Mesothelial cell of epicardium (in vitro differentiated cells): ENCODE data around the gene RFLNA. TPM values are rescaled to one million over a fixed set of nuclear protein-coding genes. Genes with fewer than 3 reads are reported as not detected.

ENCODE experiments used
- DNase-seq, 2 experiments: peaks; one replicate each; pipeline ENCODE4 v3.0.0; 2021; ENCODE audit warnings: low spot score in 2 of 2; ENCODE audit not compliant: unreplicated experiment in 2 of 2
- H3K27ac Mint-ChIP-seq: 2 replicates; pipeline ENCODE4 v1.8.0; 2021; ENCODE audit warnings: mixed read lengths
- H3K27me3 Mint-ChIP-seq: 2 replicates; pipeline ENCODE4 v1.8.0; 2021; ENCODE audit warnings: low read depth, mixed read lengths
- H3K36me3 Mint-ChIP-seq: 2 replicates; pipeline ENCODE4 v1.8.0; 2021; ENCODE audit warnings: mixed read lengths
- H3K4me1 Mint-ChIP-seq: 2 replicates; pipeline ENCODE4 v1.8.0; 2021; ENCODE audit warnings: mixed read lengths
- H3K4me3 Mint-ChIP-seq: 2 replicates; pipeline ENCODE4 v1.8.0; 2021; ENCODE audit warnings: mild to moderate bottlenecking, moderate library complexity, mixed read lengths
- H3K9me3 Mint-ChIP-seq: 2 replicates; pipeline ENCODE4 v1.8.0; 2021; ENCODE audit warnings: mixed read lengths
- total RNA-seq: library from RNA; stranded (reverse); gene quantifications from 3 replicates; pipeline ENCODE4 v1.2.1, GENCODE V29; 2021
- TF ChIP-seq, protein P1 (sequence below): fragments of 200-600 bp; sonication (generic); IDR thresholded peaks from one replicate; pipeline ENCODE4 v1.5.0; 2021; ENCODE audit warnings: antibody characterized with exemption; ENCODE audit not compliant: unreplicated experiment

The RFLNA gene
- total RNA-seq, 1 donor from 2014 or later, result 41.0 TPM

DNA sequence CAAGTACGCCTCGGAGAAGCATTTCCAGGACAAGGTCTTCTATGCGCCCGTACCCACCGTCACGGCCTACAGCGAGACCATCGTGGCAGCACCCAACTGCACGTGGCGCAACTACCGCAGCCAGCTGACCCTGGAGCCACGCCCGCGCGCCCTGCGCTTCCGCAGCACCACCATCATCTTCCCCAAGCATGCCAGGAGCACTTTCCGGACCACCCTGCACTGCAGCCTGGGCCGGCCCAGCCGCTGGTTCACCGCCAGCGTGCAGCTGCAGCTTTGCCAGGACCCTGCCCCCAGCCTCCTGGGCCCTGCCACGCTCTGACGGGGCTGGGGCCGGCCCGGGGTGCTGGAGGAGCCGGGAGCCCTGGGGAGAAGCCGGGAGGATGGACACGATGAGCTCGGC, 19.3 kb downstream of the RFLNA start:
- Mint-ChIP-seq H3K4me3 (no peak overlapping the region), H3K27me3 (no peaks in the 10 kb centered on the region), H3K36me3 (peaks cover 25% of the 10 kb centered on the region), H3K27ac (no peak overlapping the region), H3K9me3 (no peaks in the 10 kb centered on the region), H3K4me1 (no peaks in the 10 kb centered on the region)
- TF ChIP-seq, protein P1, sequence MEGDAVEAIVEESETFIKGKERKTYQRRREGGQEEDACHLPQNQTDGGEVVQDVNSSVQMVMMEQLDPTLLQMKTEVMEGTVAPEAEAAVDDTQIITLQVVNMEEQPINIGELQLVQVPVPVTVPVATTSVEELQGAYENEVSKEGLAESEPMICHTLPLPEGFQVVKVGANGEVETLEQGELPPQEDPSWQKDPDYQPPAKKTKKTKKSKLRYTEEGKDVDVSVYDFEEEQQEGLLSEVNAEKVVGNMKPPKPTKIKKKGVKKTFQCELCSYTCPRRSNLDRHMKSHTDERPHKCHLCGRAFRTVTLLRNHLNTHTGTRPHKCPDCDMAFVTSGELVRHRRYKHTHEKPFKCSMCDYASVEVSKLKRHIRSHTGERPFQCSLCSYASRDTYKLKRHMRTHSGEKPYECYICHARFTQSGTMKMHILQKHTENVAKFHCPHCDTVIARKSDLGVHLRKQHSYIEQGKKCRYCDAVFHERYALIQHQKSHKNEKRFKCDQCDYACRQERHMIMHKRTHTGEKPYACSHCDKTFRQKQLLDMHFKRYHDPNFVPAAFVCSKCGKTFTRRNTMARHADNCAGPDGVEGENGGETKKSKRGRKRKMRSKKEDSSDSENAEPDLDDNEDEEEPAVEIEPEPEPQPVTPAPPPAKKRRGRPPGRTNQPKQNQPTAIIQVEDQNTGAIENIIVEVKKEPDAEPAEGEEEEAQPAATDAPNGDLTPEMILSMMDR, result no peak
- DNase-seq, result no peak

DNA sequence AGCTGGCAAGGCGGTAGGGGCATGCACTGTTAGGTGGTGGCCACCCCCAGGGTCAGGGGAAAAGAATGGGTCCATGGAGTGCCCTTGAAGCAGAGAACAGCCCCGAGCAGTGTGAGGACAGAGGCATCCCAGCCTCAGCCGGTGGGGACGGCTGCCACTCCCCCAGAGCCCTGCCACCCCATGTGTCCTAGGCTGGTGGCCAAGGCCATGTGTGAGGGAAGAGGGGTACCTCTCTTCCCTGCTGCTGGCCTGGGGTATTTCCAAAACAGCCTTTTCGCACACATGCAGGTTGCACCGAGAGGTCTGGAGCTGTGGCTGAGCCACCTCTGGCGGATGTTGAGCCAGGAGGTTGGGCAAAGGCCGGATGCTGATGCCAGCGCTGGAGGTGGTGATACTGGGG, 19.9 kb downstream of the RFLNA start:
- TF ChIP-seq, protein P1, result no peak
- H3K9me3 Mint-ChIP-seq, result no peaks in the 10 kb centered on the region
- no peak for DNase-seq
- H3K27me3 Mint-ChIP-seq, result no peaks in the 10 kb centered on the region
- H3K27ac Mint-ChIP-seq, result no peak overlapping the region
- H3K4me1 Mint-ChIP-seq, result no peaks in the 10 kb centered on the region
- H3K36me3 Mint-ChIP-seq, result peaks cover 25% of the 10 kb centered on the region
- no peak overlapping the region for H3K4me3 Mint-ChIP-seq

DNA sequence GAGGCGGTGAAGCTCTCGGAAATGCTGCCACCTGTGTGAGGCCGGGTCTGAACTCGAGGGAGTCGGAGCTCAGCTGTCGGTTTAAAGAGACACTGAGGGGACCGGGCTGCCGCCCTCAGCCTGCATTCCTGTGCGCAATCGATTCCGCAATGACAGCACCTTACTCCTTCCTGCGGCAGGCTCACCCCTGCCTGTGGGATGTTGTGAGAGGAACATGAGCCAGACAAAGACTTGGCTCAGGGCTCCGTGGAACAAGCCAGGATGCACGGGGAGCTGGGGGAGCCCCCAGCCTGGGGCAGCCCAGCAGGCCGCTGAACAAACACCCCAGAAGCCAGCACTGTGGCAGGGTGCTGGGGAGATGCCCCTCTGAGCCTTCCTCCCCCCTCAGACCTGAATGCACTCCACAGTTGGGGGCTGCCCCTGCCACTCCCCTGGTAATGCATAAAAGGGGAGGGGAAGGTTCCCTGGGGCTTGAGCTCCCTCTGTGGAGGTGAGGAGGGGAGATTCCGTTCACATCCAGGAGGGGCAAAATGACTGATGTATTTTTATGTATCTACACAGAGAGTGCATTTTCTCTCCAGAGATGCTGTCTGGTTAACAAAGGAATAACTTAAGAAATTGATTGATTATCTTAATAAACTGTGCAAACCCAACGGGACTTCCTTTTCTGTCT, 20.6 kb downstream of the RFLNA start:
- Mint-ChIP-seq H3K27ac (no peak overlapping the region), H3K4me3 (no peak overlapping the region), H3K27me3 (no peaks in the 10 kb centered on the region), H3K9me3 (no peaks in the 10 kb centered on the region), H3K4me1 (no peaks in the 10 kb centered on the region), H3K36me3 (peaks cover 25% of the 10 kb centered on the region)
- no peak for DNase-seq
- TF ChIP-seq, protein P1, result no peak

DNA sequence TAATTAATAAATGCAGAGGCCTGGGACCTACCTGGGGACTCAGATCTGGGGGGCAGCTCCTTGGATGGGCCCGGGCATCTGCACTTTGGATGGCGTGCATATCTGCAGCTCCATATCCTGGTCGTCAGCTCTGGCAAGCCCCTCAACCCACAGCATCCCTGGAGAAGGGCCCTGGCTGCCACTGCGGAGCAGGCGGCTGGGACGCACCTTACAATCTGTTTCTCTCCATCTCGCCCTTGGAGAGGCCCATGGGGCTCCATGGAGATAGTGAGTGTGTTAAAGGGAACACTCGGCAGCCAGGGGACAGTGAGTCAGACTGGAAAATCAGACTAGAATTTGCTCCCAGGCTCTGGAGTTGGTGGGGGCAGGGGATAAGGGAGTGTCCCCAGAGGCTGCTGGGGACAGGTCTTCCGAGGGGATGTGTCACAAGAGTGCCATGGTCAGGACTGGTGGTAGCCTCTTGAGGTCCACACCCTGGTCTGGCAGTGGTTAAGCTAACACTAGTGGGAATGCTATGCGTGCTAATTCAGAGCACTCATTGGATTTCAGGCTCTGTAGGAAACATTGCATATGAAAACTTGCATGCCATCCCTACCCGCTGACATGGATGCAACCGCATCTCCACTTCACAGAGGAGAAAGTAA, 21.5 kb downstream of the RFLNA start:
- peaks cover 25% of the 10 kb centered on the region for H3K36me3 Mint-ChIP-seq
- H3K27ac Mint-ChIP-seq, result no peak overlapping the region
- no peak for DNase-seq
- no peaks in the 10 kb centered on the region for H3K9me3 Mint-ChIP-seq
- no peak overlapping the region for H3K4me3 Mint-ChIP-seq
- H3K27me3 Mint-ChIP-seq, result no peaks in the 10 kb centered on the region
- H3K4me1 Mint-ChIP-seq, result no peaks in the 10 kb centered on the region
- TF ChIP-seq, protein P1, result no peak

DNA sequence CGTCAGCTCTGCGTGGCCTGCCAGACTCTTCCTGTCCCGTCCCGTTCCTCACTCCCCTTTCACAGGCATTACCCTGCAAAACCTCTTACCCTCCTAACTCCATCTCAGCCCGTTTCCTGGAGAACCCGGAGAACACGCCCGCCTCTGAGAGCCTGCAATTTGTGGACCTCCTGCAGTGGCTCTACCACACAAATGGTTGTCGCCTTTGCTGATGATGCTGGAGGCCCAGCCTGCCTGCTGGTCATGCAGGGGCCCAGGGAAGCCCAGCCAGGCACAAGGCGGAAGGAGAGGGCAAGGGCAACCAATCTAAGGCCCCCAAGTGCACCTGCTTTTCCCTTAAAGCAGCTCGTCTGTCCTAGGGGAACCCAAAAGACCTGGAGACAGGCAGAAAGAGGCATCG, 22.5 kb downstream of the RFLNA start:
- Mint-ChIP-seq H3K9me3 (no peaks in the 10 kb centered on the region), H3K4me3 (no peak overlapping the region), H3K36me3 (peaks cover 27% of the 10 kb centered on the region), H3K27ac (no peak overlapping the region), H3K27me3 (no peaks in the 10 kb centered on the region), H3K4me1 (no peaks in the 10 kb centered on the region)
- TF ChIP-seq, protein P1, result no peak
- DNase-seq, result no peak
